Neural cell (in vitro differentiated cells): ENCODE data around the gene DEFB131B. TPM values are rescaled to one million over a fixed set of nuclear protein-coding genes. Genes with fewer than 3 reads are reported as not detected.
"Not testable (repeated sequence)": the region's sequence is repeated elsewhere in the genome, so short reads cannot be mapped to it uniquely, and the experiment has no call there.

Experiments
- H2AFZ ChIP-seq: fragments of 200-600, 300-800 bp; sonication (generic), shearing (Covaris generic); 2 replicates; pipeline ENCODE4 v1.6.0; 2014; ENCODE audit warnings: low read depth, mild to moderate bottlenecking, antibody characterized with exemption, low read length, moderate library complexity
- H3F3A ChIP-seq: fragments of 200-600 bp; shearing (Covaris generic); 2 replicates; pipeline ENCODE4 v1.6.1; 2016; ENCODE audit warnings: mild to moderate bottlenecking, moderate library complexity, mixed read lengths, antibody characterized with exemption, low read length; ENCODE audit not compliant: insufficient read depth, poor library complexity, severe bottlenecking
- H3K27ac ChIP-seq: fragments of 200-600, 300-800 bp; sonication (generic), shearing (Covaris generic); 2 replicates; pipeline ENCODE4 v1.5.1; 2014; ENCODE audit warnings: mild to moderate bottlenecking, low read length, moderate library complexity
- H3K27me3 ChIP-seq: fragments of 300-800, 200-600 bp; sonication (generic), shearing (Covaris generic); 2 replicates; pipeline ENCODE4 v1.6.0; 2014; ENCODE audit warnings: mild to moderate bottlenecking, low read depth, low read length, moderate library complexity; ENCODE audit not compliant: insufficient read depth
- H3K36me3 ChIP-seq: fragments of 300-800, 200-600 bp; sonication (generic), shearing (Covaris generic); 2 replicates; pipeline ENCODE4 v1.5.1; 2014; ENCODE audit warnings: mild to moderate bottlenecking, antibody characterized with exemption, low read length, moderate library complexity; ENCODE audit not compliant: insufficient read depth
- H3K4me2 ChIP-seq: fragments of 300-800, 200-600 bp; sonication (generic), shearing (Covaris generic); 2 replicates; pipeline ENCODE4 v1.6.0; 2014; ENCODE audit warnings: mild to moderate bottlenecking, low read length
- H3K4me3 ChIP-seq: fragments of 300-800, 200-600 bp; sonication (generic), shearing (Covaris generic); 2 replicates; pipeline ENCODE4 v1.5.1; 2014; ENCODE audit warnings: mild to moderate bottlenecking, low read length, moderate library complexity
- H3K79me2 ChIP-seq: fragments of 200-600 bp; shearing (Covaris generic); replicated peaks from 2 replicates; pipeline ENCODE4 v1.6.0; 2014; ENCODE audit warnings: mild to moderate bottlenecking, low read length, moderate library complexity; ENCODE audit not compliant: insufficient read depth
- H3K9ac ChIP-seq: fragments of 300-800, 200-600 bp; sonication (generic), shearing (Covaris generic); 2 replicates; pipeline ENCODE4 v1.6.1; 2016; ENCODE audit warnings: mild to moderate bottlenecking, low read length, mixed read lengths
- H3K9me2 ChIP-seq: fragments of 200-600 bp; shearing (Covaris generic); 2 replicates; pipeline ENCODE4 v1.6.1; 2016; ENCODE audit warnings: mild to moderate bottlenecking, low read length, mixed read lengths; ENCODE audit not compliant: insufficient read depth
- H3K9me3 ChIP-seq: fragments of 200-600, 300-800 bp; sonication (generic), shearing (Covaris generic); 2 replicates; pipeline ENCODE4 v1.6.1; 2016; ENCODE audit warnings: mild to moderate bottlenecking, mixed run types, low read length, moderate library complexity, mixed read lengths
- H4K20me1 ChIP-seq: fragments of 200-600 bp; shearing (Covaris generic); 2 replicates; pipeline ENCODE4 v1.6.1; 2016; ENCODE audit warnings: mild to moderate bottlenecking, mixed run types; ENCODE audit not compliant: insufficient read depth
- EP300 ChIP-seq: fragments of 450-650 bp; conservative IDR thresholded peaks from 2 replicates; pipeline ENCODE4 v1.6.1; 2014; ENCODE audit warnings: antibody characterized with exemption, mild to moderate bottlenecking, moderate library complexity; ENCODE audit not compliant: poor library complexity, severe bottlenecking
- EZH2 ChIP-seq: fragments of 200-600, 300-800 bp; shearing (Covaris generic), sonication (generic); IDR thresholded peaks from 2 replicates; pipeline ENCODE4 v1.6.1; 2014; ENCODE audit warnings: antibody characterized with exemption, low read length, borderline replicate concordance, mild to moderate bottlenecking; ENCODE audit not compliant: insufficient read depth, poor library complexity, severe bottlenecking
- MXI1 ChIP-seq: fragments of 450-650 bp; conservative IDR thresholded peaks from 2 replicates; pipeline ENCODE4 v1.6.1; 2014; ENCODE audit warnings: antibody characterized with exemption, mild to moderate bottlenecking; ENCODE audit not compliant: poor library complexity, severe bottlenecking
- POLR2AphosphoS5 ChIP-seq: IDR thresholded peaks from 2 replicates; pipeline ENCODE4 v1.6.1; 2012
- RAD21 ChIP-seq: fragments of 450-650 bp; conservative IDR thresholded peaks from 2 replicates; pipeline ENCODE4 v1.6.1; 2014; ENCODE audit warnings: antibody characterized with exemption, mild to moderate bottlenecking, moderate library complexity
- REST ChIP-seq: IDR thresholded peaks from 2 replicates; pipeline ENCODE4 v1.6.1; 2012; ENCODE audit warnings: borderline replicate concordance
- SMC3 ChIP-seq: fragments of 450-650 bp; conservative IDR thresholded peaks from 2 replicates; pipeline ENCODE4 v1.6.1; 2014; ENCODE audit warnings: antibody characterized with exemption, mild to moderate bottlenecking, moderate library complexity; ENCODE audit not compliant: poor library complexity
- TAF1 ChIP-seq: IDR thresholded peaks from 2 replicates; pipeline ENCODE4 v1.6.1; 2012; ENCODE audit warnings: low read depth
- polyA plus RNA-seq: library from polyadenylated mRNA; depleted of rRNA; stranded (reverse); fragments of >200 nt; gene quantifications from 2 replicates; pipeline ENCODE4 v1.2.3, GENCODE V29; 2014
- TF ChIP-seq, protein P1 (sequence below): fragments of 450-650 bp; IDR thresholded peaks from 2 replicates; pipeline ENCODE4 v1.5.1; 2014; ENCODE audit warnings: antibody characterized with exemption, mild to moderate bottlenecking, moderate library complexity; ENCODE audit not compliant: poor library complexity, severe bottlenecking

The DEFB131B gene
- polyA plus RNA-seq, 1 donor from 2014 or later: not detected

GRCh38 chr11:71889181-71889872 lies 11.1 kb downstream of the DEFB131B start:
- H2AFZ ChIP-seq, H3K36me3 ChIP-seq, H3K9ac ChIP-seq, H3K9me2 ChIP-seq, H3K27ac ChIP-seq, H3F3A ChIP-seq, H4K20me1 ChIP-seq, H3K4me2 ChIP-seq, H3K27me3 ChIP-seq, H3K9me3 ChIP-seq, H3K79me2 ChIP-seq, H3K4me3 ChIP-seq: not testable (repeated sequence)

GRCh38 chr11:71895961-71896360 lies 17.7 kb downstream of the DEFB131B start:
- Histone ChIP-seq H3K36me3 (no peaks in the 10 kb centered on the region), H4K20me1 (no peaks in the 10 kb centered on the region), H3K9ac (no peak overlapping the region), H3F3A (no peaks in the 10 kb centered on the region), H3K9me2 (no peaks in the 10 kb centered on the region), H3K4me3 (no peak overlapping the region), H3K27me3 (no peaks in the 10 kb centered on the region), H3K27ac (no peak overlapping the region), H3K79me2 (no peaks in the 10 kb centered on the region), H3K9me3 (no peaks in the 10 kb centered on the region), H3K4me2 (no peak overlapping the region), H2AFZ (no peak overlapping the region)
- TF ChIP-seq EP300: no peak
- TF ChIP-seq POLR2AphosphoS5: no peak
- TF ChIP-seq REST: no peak
- TF ChIP-seq RAD21: no peak
- TF ChIP-seq SMC3: no peak
- no peak for TF ChIP-seq EZH2
- TF ChIP-seq MXI1: no peak
- no peak for TF ChIP-seq TAF1
- TF ChIP-seq, protein P1, sequence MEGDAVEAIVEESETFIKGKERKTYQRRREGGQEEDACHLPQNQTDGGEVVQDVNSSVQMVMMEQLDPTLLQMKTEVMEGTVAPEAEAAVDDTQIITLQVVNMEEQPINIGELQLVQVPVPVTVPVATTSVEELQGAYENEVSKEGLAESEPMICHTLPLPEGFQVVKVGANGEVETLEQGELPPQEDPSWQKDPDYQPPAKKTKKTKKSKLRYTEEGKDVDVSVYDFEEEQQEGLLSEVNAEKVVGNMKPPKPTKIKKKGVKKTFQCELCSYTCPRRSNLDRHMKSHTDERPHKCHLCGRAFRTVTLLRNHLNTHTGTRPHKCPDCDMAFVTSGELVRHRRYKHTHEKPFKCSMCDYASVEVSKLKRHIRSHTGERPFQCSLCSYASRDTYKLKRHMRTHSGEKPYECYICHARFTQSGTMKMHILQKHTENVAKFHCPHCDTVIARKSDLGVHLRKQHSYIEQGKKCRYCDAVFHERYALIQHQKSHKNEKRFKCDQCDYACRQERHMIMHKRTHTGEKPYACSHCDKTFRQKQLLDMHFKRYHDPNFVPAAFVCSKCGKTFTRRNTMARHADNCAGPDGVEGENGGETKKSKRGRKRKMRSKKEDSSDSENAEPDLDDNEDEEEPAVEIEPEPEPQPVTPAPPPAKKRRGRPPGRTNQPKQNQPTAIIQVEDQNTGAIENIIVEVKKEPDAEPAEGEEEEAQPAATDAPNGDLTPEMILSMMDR: no peak

GRCh38 chr11:71901137-71901536 lies 22.9 kb downstream of the DEFB131B start:
- H3K27me3 ChIP-seq, H3K36me3 ChIP-seq, H4K20me1 ChIP-seq, H3K4me3 ChIP-seq, H2AFZ ChIP-seq, H3K79me2 ChIP-seq, H3K9me2 ChIP-seq, H3K9me3 ChIP-seq, H3F3A ChIP-seq, H3K9ac ChIP-seq, H3K27ac ChIP-seq, H3K4me2 ChIP-seq: not testable (repeated sequence)
